Retinal pigment epithelial cell (primary cell): ENCODE data around the gene FGD4.

Experiments
- DNase-seq: peaks from one replicate; pipeline ENCODE4 v3.0.0-alpha.2; 2010; ENCODE audit warnings: low read depth
- H3K4me3 ChIP-seq: 2 replicates; pipeline ENCODE4 v1.5.1; 2011; ENCODE audit warnings: mild to moderate bottlenecking, low read length, control low read depth, moderate library complexity
- TF ChIP-seq, protein P1 (sequence below): conservative IDR thresholded peaks from 2 replicates; pipeline ENCODE4 v1.5.1; 2011; ENCODE audit warnings: low read depth, low read length, control low read depth, inconsistent platforms

FGD4 gene

DNA sequence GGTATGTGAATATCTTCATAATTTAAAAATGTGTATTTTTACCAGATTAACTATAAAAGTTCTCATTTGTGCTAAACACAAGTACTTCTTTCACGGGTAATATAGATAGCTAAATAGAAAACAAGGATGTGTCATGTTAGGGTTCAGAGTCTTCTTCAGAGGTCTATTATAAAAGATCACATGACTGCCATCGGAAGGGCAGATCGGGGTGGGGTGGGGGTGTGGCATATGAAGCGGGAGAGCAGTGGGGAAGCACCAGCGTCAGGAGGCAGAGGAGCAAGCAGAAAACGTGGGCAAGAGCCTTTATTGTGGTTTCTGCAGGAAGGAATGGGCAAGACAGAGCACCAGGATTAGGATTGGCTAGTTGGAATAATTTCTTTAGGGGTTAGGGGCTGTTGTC is 216.1 kb downstream of the FGD4 start:
- TF ChIP-seq, protein P1, sequence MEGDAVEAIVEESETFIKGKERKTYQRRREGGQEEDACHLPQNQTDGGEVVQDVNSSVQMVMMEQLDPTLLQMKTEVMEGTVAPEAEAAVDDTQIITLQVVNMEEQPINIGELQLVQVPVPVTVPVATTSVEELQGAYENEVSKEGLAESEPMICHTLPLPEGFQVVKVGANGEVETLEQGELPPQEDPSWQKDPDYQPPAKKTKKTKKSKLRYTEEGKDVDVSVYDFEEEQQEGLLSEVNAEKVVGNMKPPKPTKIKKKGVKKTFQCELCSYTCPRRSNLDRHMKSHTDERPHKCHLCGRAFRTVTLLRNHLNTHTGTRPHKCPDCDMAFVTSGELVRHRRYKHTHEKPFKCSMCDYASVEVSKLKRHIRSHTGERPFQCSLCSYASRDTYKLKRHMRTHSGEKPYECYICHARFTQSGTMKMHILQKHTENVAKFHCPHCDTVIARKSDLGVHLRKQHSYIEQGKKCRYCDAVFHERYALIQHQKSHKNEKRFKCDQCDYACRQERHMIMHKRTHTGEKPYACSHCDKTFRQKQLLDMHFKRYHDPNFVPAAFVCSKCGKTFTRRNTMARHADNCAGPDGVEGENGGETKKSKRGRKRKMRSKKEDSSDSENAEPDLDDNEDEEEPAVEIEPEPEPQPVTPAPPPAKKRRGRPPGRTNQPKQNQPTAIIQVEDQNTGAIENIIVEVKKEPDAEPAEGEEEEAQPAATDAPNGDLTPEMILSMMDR, result no peak
- no peak for DNase-seq
- H3K4me3 ChIP-seq, result no peak overlapping the region

DNA sequence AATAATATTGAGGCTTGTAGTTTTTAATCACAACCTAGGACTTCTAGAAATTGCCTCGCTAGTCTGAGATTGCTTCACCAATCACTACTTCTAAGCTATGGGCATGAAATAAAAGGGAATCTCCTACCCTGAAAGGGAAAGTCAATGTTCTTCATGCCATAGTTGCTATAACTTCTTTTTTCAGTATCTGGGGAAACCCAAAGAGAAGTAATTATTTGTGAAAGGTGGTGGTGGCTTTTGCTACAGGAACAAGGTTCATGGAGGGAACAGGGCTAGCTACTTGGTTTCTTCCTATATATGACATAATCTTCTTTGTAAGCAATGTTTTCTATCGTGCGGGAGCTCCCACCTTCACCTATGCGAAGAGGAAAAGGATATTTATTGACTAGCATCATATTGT is 218.2 kb downstream of the FGD4 start:
- DNase-seq, result no peak
- H3K4me3 ChIP-seq, result no peak overlapping the region
- TF ChIP-seq, protein P1, result no peak

DNA sequence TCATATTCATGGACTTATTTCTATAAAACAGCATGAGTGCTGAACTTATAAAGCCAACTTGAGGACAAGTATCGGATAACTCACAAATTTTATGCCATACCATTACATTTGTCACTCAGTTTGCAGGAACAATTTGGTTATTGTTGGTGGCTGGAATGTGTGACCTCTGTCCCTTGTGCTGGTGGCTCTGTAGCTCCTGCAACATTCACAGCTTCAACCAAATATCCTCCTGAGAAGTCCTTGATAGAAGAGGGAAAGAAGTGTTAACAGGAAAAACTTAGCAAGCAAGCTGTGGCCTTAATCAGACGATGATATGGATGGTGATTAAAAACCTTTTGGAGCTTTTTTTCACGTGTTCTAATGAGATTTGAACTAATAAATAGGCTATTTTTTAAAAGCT is 218.8 kb downstream of the FGD4 start:
- TF ChIP-seq, protein P1, result no peak
- no peak overlapping the region for H3K4me3 ChIP-seq
- no peak for DNase-seq

DNA sequence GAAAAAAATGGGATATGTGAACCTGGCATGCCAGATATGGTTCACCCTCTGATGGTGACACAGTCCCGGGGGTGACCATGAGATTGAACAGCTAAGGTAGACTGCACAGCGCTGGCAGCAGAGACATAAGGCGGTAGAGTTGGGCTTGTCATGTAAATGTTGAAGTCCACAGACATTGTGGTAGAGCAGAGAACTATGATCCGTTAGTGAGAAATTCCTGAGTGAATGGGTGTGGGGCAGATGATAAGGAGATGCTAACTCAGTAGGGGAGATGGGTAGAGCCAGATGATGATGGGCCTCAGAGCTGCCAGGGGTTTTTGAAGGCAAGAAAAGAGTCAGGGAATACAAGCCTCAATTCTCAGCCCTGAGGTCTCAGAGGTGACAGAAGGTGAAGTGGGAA is 228.6 kb downstream of the FGD4 start:
- no peak for DNase-seq
- TF ChIP-seq, protein P1, result no peak

DNA sequence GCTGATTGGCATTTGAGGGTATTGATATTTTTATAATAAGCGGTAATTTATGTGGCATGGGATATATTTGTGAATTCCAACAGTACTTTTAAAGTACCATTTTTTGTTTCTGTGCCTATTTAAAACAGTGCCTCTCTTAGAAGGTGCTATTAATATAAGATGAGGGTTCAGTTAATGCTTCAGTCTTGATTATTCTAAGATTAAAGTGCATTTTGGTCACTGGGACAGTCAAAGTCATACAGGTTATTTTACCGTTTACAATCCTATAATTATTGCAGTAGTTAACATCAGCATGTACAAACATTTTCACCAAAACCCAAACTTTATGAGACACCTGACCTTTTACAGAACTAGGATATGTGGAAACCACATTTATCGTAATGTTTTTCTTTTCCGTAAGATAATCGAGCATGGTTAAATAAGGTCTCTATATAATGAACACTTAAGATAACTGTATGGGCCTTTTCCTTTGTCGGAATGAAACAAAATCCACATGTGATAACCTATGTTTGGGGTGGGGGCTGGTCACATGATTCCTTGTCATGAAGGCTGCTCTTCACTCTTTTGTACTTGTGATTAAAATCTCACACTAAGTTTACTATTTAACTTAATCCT is 242.0 kb downstream of the FGD4 start:
- no peak for DNase-seq
- TF ChIP-seq, protein P1, result no peak
- H3K4me3 ChIP-seq, result no peak overlapping the region

More for the DNA sequence above, 228.6 kb downstream of the FGD4 start:
- H3K4me3 ChIP-seq, result no peak overlapping the region

DNA sequence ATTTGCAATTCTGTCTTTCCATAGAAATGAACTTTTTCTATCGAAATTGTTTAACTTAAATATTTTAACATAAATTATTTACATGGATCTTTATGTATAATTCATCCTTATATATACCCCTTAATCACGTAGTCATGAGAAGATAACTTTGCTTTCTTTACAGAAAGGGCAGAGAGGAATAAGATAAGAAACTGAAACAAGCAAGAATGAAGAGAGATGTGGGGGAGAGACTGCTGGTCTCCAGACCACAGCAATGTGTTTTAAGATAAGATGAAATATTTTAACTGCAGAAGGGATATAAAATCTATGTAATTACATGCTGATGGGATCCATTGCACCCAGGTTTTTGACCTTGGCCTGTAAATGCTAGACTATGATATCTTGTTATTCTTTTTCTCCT is 245.1 kb downstream of the FGD4 start:
- no peak overlapping the region for H3K4me3 ChIP-seq
- DNase-seq, result no peak
- TF ChIP-seq, protein P1, result no peak

DNA sequence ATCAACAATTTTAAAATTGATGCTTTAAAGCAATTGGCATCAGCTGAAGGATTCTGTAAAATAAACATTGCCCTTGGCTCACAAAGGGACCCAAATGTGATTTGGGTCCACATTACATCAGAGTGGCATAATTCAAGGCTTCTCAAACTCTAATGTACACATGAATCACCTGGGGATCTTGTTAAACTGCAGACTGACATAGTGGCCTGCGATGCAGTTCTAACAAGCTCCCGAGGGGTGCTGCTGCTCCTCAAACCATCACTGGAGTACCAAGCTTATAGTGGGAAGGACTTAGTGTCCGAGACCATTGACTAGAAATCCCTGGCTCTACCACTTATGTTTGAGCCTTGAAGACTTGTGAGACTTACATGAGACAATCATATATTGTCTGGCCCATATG is 247.9 kb downstream of the FGD4 start:
- no peak overlapping the region for H3K4me3 ChIP-seq
- TF ChIP-seq, protein P1, result no peak
- DNase-seq, result no peak
